Psoas muscle (tissue), 8 donors: ENCODE data around the gene B4GALNT2. TPM values are rescaled to one million over a fixed set of nuclear protein-coding genes. Genes with fewer than 3 reads are reported as not detected.

Source experiments
- ATAC-seq, 4 donors: fragments of 200-7000 bp; cut with Tn5 transposase; one replicate each; pipeline ENCODE4 v1.9.1; 2020; ENCODE audit warnings: moderate library complexity in 3 of 4, mild to moderate bottlenecking in 2 of 4
- DNase-seq, 2 donors: peaks; one replicate each; pipeline ENCODE4 v3.0.0-alpha.2; 2020
- H3K27ac ChIP-seq: fragments of 200-600 bp; one replicate; pipeline ENCODE4 v1.8.0; 2022
- H3K27me3 ChIP-seq, 3 donors: fragments of 200-600 bp in 1 of 3; one replicate each; pipeline versions ENCODE4 v1.6.1 to v1.8.0; 2013 to 2022; ENCODE audit warnings: low read length in 2 of 3, mild to moderate bottlenecking in 2 of 3, moderate library complexity in 1 of 3; ENCODE audit not compliant: insufficient read depth in 3 of 3
- H3K36me3 ChIP-seq, 2 donors: fragments of 200-600 bp in 1 of 2; one replicate each; pipeline versions ENCODE4 v1.6.1 to v1.8.0; 2013 to 2022; ENCODE audit warnings: low read depth in 1 of 2, mild to moderate bottlenecking in 1 of 2, moderate library complexity in 1 of 2; ENCODE audit not compliant: insufficient read depth in 1 of 2
- H3K4me1 ChIP-seq: fragments of 200-600 bp; one replicate; pipeline ENCODE4 v1.8.0; 2022
- H3K4me3 ChIP-seq: fragments of 200-600 bp; one replicate; pipeline ENCODE4 v1.8.0; 2022; ENCODE audit warnings: mild to moderate bottlenecking
- H3K9me3 ChIP-seq: fragments of 200-600 bp; one replicate; pipeline ENCODE4 v1.8.0; 2022
- WGBS, 3 donors: extraction: QIAGEN DNeasy Blood & Tissue Kit; methylation state at CpG; one replicate each; pipeline versions ENCODE4 v1.1.6 to v1.1.7; 2013; 5-methylcytosine and 5-hydroxymethylcytosine counted together
- intact Hi-C, 2 donors: fragments of 100-400 bp; cut with DNase I; formaldehyde crosslinking; loops; one replicate each; pipeline versions ENCODE4 v1.11.0 to v1.14.2; 2022
- polyA plus RNA-seq, 3 donors: library from polyadenylated mRNA; stranded (reverse); fragments of 200-250 nt; gene quantifications; one replicate each; pipeline ENCODE4 v1.2.3, GENCODE V29; 2013
- total RNA-seq, 4 donors: library from RNA; stranded (reverse); fragmentation: NEBNext Ultra II Directional in 2 of 4; extraction: Animal tissue kit (Norgen Biotek cat#: 25700) in 2 of 4; gene quantifications; one replicate each; pipeline versions ENCODE4 v1.2.1 to v1.2.4, GENCODE V29; 2021 to 2023
- TF ChIP-seq, protein P1 (sequence below): fragments of 200-600 bp; IDR thresholded peaks from one replicate; pipeline ENCODE4 v1.8.0; 2022; ENCODE audit warnings: antibody characterized with exemption
- donor health status: healthy with polysubstance abuse.
- donor health status: DM: no; HTN: no; CAD: no; lungs with moderate emphysema.
- donor health status: Bipolar disorder and iron deficiency.
- donor health status: healthy.
- donor health status: DM: yes; HTN: yes; CAD: no.
- donor health status: DM: no; HTN: no; CAD: no.
- donor health status: DM: no; HTN: no; CAD: no.
- donor health status: DM: yes; HTN: yes; CAD: no.

B4GALNT2 gene
- total and polyA plus RNA-seq, 7 donors = under 0.01 to 0.04 TPM; not detected in 5

GRCh38 chr17:49225554-49226236, 93.1 kb downstream of the B4GALNT2 start:
- peaks cover 8% of the 10 kb centered on the region for H3K4me1 ChIP-seq
- no peaks in the 10 kb centered on the region for H3K9me3 ChIP-seq
- 78 to 81% (median 80%) methylated on average over 8 of the region's 8 CpGs for WGBS, 3 donors
- DNase-seq (no peak), ATAC-seq (no peak)
- TF ChIP-seq, protein P1, sequence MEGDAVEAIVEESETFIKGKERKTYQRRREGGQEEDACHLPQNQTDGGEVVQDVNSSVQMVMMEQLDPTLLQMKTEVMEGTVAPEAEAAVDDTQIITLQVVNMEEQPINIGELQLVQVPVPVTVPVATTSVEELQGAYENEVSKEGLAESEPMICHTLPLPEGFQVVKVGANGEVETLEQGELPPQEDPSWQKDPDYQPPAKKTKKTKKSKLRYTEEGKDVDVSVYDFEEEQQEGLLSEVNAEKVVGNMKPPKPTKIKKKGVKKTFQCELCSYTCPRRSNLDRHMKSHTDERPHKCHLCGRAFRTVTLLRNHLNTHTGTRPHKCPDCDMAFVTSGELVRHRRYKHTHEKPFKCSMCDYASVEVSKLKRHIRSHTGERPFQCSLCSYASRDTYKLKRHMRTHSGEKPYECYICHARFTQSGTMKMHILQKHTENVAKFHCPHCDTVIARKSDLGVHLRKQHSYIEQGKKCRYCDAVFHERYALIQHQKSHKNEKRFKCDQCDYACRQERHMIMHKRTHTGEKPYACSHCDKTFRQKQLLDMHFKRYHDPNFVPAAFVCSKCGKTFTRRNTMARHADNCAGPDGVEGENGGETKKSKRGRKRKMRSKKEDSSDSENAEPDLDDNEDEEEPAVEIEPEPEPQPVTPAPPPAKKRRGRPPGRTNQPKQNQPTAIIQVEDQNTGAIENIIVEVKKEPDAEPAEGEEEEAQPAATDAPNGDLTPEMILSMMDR = no peak
- no peak overlapping the region for H3K27ac ChIP-seq
- intact Hi-C loops = loop anchor here (2.0 to 5.0 kb wide), 3 partner anchors 33 to 67 kb away; no protein-coding TSS in a partner anchor
- H3K27me3 ChIP-seq = peaks cover 0 to 36% (median 12%) of the 10 kb centered on the region in 3 donors
- no peak overlapping the region for H3K4me3 ChIP-seq
- H3K36me3 ChIP-seq = no peaks in the 10 kb centered on the region

Other genes with a start within 250 kb of the B4GALNT2 start
- gene ATP5MC1, start 240.0 kb upstream of the B4GALNT2 start, total RNA-seq = 100 to 1,000 TPM; 179 to 321 (median 199) TPM
- gene ATP5MC1, start 240.0 kb upstream of the B4GALNT2 start, polyA plus RNA-seq = 1,000 to 10,000 TPM in 1 of 3 donors, 100 to 1,000 TPM in 2; 616 to 1,012 (median 815) TPM
- gene UBE2Z, start 224.4 kb upstream of the B4GALNT2 start, total RNA-seq = 10 to 100 TPM; 29.8 to 46.7 (median 34.8) TPM
- gene UBE2Z, start 224.4 kb upstream of the B4GALNT2 start, polyA plus RNA-seq = 10 to 100 TPM; 22.0 to 47.2 (median 36.5) TPM
- 10 to 100 TPM; 69.7 to 96.7 (median 75.0) TPM for gene SNF8, start 187.9 kb upstream of the B4GALNT2 start, total RNA-seq
- gene SNF8, start 187.9 kb upstream of the B4GALNT2 start, polyA plus RNA-seq = 100 to 1,000 TPM; 113 to 188 (median 149) TPM
- not detected for gene GIP, start 164.2 kb upstream of the B4GALNT2 start, total RNA-seq
- gene GIP, start 164.2 kb upstream of the B4GALNT2 start, polyA plus RNA-seq = not detected
- gene IGF2BP1, start 135.4 kb upstream of the B4GALNT2 start, total RNA-seq = not detected
- not detected for gene IGF2BP1, start 135.4 kb upstream of the B4GALNT2 start, polyA plus RNA-seq
- 1 to 10 TPM in 1 of 4 donors, under 1 TPM in 3; 0.39 to 2.0 (median 0.49) TPM for gene GNGT2, start 77.8 kb downstream of the B4GALNT2 start, total RNA-seq
- 1 to 10 TPM in 1 of 3 donors, under 1 TPM in 2; 0.32 to 1.3 (median 0.58) TPM for gene GNGT2, start 77.8 kb downstream of the B4GALNT2 start, polyA plus RNA-seq
- gene ABI3, start 77.9 kb downstream of the B4GALNT2 start, total RNA-seq = 1 to 10 TPM; 1.9 to 3.8 (median 2.5) TPM
- 1 to 10 TPM; 1.1 to 2.9 (median 2.1) TPM for gene ABI3, start 77.9 kb downstream of the B4GALNT2 start, polyA plus RNA-seq
- gene PHOSPHO1, start 98.0 kb downstream of the B4GALNT2 start, total RNA-seq = 1 to 10 TPM in 3 of 4 donors, under 1 TPM in 1; 0.30 to 4.2 (median 1.7) TPM
- gene PHOSPHO1, start 98.0 kb downstream of the B4GALNT2 start, polyA plus RNA-seq = under 1 TPM; 0.59 to 0.70 (median 0.68) TPM
- gene ZNF652, start 229.5 kb downstream of the B4GALNT2 start, total RNA-seq = 10 to 100 TPM; 21.3 to 30.1 (median 23.8) TPM
- gene ZNF652, start 229.5 kb downstream of the B4GALNT2 start, polyA plus RNA-seq = 10 to 100 TPM in 1 of 3 donors, 1 to 10 TPM in 2; 3.1 to 15.5 (median 8.1) TPM